NCI-H510A (cell line): ENCODE data around the gene TANGO2.

Source experiments
- DNase-seq: peaks from one replicate; lab custom pipeline; 2025; lab: John Stamatoyannopoulos, UW

TANGO2 gene

DNA sequence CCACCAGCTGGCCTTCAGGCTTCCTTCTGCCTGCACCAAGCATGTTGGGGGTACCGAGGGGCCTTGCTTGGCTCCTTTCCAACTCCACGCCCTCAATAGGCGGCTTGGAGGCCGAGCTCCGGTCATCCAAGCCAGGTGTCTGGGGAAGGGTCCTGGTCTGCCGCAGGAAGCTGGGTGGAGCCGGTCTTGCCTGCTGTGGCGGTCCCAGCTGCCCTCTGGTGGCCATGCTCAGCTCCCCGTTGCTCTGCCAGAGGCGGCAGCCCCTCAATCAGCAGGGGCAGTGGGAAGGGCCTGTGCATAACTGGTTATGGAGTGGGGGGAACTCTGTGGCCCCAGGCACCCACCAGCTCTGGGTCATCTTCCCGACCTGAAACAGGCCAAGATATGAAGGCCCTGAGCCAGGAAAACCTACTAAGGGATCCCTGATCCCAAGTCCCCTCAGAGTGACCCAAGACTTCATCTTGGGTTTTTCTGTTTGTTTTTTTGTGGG lies 7.5 kb upstream of the TANGO2 start:
- DNase-seq = no peak

DNA sequence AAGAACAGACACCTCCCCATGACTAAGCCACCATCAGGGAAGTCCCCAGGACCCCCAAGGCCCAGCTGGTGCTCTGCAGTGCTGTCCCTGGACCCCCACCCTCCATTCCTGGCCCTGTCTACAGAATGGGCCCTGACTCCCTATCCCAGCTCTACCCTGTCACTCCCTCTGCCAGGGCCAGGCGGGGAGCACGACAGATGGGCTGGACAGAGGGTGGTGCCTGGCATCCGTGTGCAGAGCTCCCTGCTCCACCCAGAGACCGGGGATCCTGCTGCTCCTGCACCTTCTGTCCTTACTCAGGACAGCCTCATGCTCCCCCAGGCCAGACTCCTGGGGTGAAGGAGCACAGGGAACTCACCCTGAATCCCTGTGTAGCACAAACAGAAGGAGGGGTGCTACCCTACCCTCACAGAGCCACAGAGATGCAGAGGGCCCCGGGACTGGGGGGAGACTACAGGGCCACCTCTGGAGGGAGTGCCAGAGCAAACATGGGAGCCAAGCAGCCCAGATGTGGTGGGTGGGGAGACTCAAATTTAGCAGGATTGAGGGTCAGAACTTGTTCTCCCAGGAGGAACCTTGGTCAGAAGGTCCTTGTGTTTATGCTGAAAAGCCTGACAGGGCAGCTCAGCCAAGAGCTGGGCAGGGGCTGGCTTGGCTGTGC lies 6.3 kb upstream of the TANGO2 start:
- DNase-seq = no peak

DNA sequence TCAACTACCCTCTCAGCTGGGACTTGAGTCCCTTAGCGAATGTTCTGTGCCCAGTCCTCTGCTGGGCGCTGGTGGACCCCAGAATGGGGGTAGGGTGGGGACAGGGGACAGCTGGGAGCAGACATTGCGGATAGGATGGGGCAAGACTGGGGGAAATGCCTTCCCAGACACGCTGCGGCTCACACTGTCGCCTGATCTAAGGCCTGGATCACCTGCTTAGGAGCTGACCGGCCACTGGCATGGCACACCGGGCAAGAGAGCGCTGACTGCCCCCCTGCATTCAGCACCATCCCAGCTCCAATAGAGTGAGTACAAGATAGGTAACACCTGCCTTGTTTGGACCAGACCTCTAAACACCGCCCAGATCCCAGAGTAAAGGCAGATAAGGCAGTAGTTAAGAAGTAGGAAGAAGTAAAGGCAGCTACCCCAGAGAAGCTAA lies 5.7 kb upstream of the TANGO2 start:
- DNase-seq = no peak

DNA sequence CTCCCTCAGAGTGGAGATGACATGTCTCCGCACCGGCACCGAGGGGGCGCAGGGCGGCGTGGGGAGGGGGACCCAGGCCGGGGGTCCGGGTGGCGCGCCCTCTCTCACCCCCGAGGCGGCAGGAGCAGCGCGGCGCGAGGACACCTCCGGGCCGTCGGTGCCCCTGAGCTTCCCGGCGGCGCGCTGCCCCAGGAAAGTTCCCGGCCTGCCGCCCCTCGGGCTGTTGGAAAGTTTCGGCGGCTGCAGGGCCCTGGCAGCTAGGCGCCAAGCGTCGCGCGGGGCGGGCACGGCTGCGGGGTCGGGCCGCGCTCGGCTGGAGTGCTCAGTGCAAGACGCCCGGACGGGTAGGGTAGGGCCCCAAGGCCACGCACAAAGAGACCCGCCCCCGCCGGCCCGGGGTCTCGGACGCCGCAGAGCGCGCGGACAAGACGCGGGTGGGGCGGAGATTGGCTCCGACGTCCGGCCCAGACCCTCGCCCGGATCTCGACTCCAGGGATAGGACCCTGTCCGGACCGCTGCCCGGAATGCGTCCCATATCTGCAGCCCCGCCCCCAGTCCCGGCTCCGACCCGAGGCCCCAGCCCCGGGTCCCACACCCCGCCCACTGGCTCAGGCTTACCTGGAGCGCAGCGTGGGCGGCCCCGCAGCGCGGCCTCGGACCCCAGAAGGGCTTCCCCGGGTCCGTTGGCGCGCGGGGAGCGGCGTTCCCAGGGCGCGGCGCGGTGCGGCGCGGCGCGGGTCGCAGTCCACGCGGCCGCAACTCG lies 4.8 kb upstream of the TANGO2 start:
- DNase-seq = no peak

DNA sequence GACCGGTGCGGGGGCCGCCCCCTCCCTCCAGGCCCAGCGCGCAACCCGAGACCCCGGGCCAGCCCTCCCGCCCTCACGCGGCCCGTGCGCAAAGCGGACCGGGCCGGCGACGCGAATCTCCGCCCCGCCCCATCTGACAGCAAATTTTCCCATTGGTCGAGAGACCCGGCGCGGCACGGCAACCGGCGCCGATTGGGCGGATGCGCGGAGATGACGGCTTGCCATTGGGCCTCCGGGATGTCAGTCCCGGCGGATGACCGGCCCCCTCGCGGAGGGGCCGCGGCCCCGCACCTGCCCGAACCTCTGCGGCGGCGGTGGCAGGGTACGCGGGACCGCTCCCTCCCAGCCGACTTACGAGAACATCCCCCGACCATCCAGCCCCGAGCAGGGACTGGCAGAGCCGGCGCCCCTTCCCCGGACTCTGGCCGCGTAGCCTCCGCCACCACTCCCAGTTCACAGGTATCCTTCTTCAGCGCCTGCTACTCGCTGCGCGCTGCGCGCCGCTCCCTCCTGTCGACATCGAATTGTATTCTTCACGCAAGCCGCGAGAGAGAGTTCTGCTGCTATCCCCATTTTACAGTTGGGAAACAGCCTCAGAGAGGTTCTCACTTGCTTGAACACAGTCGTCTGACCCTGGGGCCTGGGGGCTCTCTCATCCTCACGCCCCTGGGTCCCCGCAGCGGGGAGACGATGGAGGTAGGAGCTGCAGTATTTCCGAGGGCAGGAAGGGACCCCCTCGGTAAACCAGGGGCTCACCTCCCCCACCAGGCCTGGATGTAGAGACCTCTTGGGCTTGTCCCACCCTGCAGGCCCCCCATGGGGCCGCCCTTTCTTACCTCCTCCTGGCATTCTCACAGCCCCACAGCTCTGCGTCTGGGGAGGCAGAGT lies 3.9 kb upstream of the TANGO2 start, which contains the start of gene ARVCF:
TSS of gene ARVCF (minus strand) at position 90 of the 888 bp plus-strand sequence. CDS start 26,029 bp downstream, outside the sequence.
- DNase-seq = peak; percentile 61

DNA sequence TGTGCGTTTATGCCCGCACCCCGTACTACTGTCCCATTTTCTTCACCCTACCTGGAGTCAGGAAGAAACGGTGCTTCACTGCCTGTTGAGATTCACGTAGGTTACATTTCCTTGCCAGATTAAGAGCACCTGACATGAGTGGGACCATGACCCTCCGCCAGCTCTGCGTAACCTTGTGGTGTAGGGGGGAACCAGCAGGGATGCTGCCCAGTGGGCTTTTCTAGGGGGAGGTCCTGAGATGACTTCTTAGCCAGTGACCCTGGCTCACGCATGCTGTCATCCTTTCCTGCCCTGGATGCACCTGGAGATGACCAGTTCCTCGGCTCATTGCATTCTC lies 3.3 kb upstream of the TANGO2 start:
- no peak for DNase-seq

DNA sequence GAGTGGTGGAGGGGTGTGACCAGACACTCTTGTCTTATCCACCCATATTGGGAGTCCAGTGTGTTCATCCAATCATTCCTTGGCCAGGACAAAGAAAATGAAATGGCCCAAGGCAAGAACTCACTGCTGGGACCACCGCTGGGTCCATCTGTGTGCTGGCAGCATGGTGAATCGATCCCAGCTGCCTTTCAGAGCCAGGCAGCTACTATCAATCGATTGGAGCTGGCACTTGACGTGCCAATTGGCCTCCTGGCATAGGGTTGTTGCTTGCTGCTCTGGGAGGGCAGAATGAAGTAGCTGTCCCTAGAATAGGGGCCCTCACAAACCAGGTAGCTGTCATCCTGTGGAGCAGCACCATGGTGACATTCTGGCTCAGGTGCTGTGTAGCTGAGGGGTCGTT lies 2.9 kb upstream of the TANGO2 start:
- DNase-seq = no peak

DNA sequence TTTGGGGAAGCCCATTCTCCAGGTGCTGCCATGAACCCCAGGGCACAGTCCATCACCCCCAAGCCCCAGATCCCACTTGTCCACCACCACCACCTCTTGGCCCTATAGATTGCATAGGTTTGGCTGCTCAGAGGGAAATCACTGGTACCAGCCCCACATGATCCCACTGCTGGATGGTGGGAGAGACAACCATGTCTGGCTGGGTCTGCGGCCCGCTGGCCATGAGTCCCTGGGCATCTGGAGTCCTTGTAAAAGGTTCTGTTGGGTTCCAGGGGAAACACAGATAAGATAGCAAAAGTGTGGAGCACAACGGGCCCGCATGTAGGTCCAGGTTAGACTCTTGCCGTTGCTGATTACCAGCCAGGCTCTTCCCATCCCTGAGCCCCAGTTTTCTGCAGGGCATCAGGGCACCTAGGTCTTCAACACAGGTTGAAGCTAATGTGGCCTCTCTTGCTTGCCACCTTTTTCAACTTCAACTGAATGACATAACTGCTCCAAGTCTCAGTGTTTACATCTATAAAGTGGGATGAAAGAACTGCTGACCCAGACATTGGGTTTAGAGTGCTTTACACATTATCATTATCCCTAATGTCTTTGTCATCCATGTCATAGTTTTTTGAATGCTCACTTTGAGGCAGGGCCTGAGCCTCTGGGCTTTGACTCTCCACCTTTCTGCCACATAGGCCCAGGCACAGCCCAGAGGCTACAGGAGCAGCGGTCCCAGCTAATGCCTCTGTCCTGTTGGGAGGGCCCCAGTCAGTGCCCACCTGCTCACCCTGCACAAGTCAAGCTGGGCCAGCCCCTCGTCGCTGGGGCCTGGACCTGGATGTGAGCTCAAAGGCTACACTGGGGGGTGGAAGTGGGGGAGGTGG lies 1.0 kb upstream of the TANGO2 start:
- DNase-seq = no peak

DNA sequence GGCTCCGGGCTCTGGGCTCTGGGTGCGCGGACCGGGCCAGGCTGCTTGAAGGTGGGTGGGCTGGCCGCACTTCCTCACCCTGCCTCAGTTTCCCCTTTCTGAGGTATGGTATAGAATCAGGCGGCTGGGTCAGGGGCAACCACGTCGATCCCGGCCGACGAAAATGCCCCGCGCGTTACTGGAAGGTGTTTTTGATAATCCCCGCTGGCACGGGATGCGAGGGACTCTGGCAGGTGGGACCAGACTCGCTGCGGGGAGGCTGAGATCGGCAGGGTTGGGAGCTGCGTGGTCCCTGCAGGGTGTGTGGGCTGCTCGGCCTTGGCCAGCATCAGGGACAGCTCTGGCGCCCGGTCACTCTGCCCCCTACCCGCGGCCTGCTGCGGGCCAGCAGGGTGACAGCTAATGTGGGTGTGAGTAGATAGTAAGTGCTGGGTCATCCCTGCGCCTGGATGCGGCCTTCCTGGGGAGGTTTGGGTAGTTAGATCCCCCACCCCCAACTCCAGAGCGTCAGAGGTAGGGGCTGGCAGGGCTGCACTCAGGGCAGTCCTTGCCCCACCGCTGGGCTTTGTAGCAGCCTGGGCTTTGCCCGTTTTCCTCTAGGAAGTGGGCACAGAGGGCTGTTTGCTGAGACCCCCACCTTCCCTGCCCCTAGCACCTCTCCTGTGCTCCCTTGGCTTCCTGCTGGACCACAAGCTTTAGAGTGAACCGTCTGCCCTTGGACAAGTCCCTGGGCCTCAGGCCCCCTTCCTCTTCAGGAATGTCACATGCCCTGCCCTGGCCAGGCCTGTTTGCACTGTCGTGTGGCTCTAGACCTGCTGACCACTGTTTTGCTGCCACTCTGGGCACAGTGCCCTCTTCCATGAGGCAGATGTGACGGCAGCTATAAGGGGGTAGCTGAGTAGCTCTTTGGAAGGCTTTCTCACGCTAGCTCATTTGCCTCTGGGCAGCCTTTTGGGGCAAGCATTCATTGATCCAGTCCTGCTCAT lies 579 bp downstream of the TANGO2 start:
- DNase-seq = no peak

DNA sequence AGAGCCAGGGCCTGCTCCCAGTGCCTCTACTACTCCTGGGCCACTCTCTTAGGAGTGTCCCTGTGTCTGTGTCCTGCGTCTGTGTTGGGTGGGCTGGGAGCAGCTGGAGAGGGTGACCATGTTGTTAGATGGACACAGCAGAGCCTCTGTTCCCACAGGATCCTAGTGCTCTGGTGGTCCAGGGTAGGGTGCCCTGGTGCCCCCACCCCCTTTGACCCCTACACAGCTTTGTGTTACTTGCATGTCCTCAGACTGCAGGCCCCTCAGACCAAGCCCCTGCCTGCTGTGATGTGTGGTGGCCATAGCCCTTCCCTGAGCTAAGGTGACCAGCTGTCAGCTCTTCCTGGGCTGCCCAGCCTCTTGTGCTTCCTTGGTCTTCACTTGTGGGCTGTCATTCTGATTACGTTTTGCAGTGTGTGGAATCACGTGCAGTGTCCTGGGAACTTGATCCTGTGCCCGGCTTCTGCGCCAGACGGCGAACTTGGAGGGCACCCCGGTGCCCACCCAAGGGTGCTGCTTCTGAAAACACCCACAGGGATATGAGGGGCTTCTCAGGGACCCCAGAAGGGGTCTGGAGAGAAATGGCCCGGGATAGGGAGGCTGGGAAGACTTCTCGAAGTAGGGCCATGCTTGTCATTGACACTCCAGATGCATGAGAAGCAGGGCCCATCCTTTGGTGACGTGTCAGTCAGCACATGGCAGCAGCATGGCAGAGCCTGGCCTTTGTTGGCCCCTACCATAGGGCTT lies 1.5 kb downstream of the TANGO2 start:
- no peak for DNase-seq

DNA sequence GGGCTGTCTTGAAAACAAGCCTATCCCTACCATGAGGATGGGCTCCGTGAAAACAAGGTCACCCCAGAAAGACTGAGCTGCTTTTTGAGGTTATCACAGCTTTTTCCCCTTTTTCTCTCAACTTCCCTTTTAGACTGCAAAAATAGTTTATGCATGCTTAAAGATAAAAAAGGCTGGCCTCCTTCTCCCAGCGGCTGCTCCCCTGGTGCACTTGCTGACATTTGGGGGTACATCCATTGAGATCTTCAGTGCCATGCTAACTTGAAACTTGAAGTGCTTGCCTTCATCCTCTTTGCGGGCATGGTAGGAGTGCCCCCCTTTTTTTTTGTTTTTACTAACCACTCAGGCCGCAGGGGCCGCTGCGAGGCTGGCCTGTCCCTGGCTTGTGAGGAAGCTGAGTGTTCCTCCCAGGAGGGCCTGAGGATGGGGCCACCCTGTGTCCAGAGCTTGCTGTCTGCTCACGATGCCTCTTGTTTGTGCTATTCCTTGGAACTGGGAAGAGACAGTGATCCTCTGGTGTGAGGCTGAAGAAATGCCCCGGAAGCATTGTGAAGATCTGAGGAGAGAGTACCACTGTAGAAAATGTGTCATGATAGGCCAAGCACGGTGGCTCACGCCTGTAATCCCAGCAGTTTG lies 2.2 kb downstream of the TANGO2 start:
- no peak for DNase-seq

DNA sequence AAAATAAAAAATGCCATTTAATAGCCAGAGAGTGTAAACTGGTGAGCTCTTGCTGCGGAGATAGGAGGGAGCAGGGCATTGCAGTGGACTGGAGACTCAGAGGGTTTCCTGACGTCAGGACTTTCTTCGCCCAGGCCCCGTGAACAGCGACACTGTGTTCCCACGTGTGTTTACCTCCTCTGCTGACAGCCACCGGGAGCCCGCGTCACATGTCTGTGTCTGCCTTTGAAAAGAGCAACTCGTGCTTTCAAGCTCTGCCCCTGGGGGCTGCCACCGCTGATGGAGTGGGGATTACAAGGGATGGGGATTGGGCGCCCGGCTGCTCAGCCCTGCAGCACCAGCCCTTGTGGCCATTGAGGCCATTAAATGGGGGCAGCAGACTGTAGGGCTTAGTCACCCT lies 3.3 kb downstream of the TANGO2 start:
- DNase-seq = no peak

DNA sequence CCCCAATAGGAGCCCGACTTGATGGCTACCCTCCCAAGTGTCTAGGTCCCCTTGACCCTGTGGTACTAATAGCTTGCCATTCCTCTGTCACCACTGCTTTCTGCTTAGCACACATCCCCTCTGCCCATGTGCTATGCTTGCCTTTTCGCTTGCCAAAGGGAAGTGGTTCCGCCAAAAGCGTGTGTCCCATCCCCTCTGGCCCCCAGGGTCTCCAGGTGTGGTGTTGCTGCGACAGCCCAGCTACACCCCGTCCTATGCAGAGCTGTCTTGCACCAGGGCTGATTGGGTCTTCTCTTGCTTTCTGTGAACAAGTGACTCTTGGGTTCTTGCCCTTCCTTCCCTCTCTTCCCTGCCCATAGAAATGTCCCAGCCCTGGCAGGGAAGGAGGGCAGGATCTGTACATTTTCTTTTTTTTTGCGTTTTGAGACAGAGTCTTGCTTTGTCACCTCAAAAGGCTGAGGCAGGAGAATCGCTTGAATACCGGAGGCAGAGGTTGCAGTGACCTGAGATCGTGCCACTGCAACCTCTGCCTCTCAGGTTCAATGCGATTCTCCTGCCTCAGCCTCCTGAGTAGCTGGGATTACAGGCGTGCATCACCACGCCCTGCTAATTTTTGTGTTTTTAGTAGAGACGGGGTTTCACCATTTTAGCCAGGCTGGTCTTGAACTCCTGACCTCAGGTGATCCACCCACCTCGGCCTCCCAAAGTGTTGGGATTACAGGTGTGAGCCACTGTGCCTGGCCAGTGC lies 3.9 kb downstream of the TANGO2 start:
- DNase-seq = no peak

DNA sequence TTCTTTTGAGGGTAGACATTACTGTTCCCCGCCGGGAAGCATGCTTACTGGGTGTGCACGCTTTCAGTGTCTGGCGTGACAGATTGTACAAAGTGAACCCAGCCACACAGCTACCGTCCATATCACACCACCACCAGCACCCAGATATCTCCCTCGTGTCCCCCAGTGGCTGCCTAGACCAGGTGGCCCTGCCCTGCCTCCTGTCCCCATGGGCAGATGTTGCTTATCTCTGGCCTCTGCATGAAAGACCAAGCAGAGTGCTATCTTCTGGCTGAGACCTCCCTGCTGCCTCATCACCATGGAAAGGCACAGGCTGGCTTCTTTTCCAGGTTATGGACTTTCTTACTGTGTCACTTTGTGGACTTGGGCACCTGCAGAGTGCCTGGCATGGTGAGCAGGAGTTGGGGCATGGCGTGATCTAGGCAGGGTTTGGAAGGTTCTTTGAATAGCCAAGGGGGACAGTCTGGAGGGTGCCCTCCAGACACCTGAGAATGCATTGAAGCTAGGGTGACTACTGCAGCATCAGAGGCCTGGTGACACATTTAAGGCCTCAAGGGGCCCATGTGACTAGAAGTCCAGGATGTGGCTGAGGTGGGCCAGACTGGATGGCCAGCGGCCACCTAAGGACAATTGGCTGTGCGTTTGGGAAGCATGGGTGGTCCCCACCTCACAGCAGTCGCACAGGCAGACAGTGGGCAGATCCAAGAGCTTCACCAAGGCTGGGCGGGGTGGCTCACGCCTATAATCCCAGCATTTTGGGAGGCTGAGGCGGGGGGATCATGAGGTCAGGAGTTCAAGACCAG lies 4.7 kb downstream of the TANGO2 start:
- no peak for DNase-seq

DNA sequence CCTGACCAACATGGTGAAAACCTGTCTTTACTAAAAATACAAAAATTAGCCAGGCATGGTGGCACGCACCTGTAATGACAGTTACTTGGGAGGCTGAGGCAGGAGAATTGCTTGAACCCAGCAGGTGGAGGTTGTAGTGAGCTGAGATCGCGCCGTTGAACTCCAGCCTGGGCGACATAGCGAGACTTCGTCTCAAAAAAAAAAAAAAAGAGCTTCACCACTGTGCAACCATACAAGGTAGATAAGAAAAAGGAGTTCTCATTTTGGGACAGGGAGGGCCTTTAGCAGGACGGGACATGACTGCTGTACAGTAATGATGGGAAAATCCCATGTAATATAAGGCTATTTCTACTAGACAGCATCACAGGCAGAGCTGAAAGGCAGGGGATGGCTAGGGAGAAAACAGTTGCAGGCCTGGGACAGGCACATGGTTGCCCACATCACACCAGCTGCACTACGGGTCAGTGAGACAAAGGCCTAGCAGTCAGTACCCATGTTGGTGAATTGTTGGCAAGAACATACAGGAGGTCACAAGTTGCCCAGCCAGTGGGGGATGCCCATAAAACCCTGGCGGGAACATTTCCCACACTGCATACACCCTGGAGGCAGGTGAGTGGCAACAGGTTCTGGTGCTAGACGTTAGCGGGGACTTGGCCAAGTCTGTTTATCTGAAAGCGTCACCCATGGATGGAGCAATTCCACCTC lies 5.4 kb downstream of the TANGO2 start:
- DNase-seq = no peak

DNA sequence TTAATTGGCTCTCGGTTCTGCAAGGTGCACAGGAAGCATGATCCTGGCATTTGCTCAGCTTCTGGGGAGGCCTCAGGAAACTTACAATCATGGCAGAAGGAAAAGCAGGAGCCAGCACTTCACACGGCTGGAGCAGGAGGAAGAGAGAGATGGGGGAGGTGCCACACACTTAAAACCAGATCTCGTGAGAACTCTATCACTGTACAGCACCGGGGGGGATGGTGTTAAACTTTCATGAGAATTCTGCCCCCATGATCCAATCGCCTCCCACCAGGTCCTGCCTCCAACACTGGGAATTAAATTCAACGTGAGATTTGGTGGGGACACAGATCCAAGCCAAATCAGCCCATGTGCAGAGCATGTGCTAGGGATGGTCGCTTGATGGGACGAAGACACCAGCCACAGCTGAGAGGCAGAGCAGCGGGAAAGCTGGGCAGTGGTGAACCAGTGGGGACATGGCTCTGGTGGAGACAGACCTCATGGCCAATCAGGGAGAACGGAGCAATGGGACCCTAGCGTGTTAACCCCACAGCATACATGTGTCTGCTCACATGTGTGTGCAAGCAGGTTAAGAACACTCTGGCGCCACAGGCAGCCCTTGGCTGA lies 6.2 kb downstream of the TANGO2 start:
- no peak for DNase-seq
